ENCODE data around the gene XNDC1N. TPM values are rescaled to one million over a fixed set of nuclear protein-coding genes. Genes with fewer than 3 reads are reported as not detected.
"Not testable (repeated sequence)": the region's sequence is repeated elsewhere in the genome, so short reads cannot be mapped to it uniquely, and the experiment has no call there.

The XNDC1N gene
- total RNA-seq, 2 donors from 2014 or later, result 4.0 to 4.6 TPM

DNA sequence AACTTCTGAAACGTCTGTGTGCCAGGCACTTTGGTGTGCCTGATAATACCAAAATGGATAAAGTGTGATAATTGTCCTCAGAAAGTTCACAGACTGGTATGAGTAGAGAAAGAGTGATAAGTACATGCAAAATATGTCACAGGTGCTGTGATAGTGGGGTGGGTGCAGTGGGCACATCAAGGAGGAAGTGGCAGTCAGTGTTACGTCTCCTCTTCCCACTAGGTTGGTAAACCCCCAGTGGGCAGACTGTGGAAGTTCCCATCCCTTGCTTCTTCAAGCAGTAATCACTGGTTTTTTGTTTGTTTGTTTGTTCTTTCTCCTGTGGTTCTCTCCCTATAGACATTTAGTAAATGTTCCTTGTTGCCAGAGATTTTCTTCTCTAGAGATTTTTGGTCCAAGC, 5.8 kb upstream of the XNDC1N start:
- DNase-seq (ENCODE audit: low spot score), result no peak
- intact Hi-C loops (cut with DNase I), result no loop called here

DNA sequence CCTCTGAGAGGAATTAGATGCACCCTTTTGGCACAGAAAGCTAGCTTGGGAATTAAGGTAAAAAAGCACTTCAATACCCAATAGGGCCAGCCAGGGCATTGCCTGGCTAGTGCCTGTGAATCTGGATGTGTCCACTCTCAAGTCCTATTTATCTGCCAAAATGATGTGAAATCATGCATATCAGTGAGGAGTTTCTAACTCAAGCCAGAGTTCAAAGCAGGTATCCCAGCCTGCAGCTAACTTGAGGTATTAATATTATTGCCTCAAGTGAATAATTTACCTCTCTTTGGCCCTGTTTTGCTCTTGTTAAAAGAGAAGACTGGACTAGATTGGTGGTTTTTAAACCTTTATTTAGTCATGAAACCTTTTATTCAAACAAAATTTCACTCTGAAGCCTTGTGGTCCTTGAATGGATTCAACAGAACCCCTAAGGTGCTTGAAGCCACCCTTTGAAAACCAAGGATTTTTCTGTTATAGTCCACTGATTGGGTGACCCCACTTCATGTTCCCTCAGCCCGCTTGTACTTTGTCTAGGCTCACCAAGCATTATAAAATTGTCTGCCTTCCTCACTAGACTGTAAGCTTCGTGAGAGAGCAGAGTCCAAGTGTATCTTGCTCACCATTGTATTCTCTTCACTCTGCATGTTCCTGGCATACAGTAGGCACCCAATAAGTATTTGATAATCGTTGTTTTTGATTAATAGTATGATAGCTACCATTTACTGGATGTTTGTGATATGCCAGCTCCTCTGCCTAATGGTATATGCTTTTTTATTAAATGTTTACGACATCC, 4.9 kb upstream of the XNDC1N start:
- DNase-seq (ENCODE audit: low spot score), result no peak

DNA sequence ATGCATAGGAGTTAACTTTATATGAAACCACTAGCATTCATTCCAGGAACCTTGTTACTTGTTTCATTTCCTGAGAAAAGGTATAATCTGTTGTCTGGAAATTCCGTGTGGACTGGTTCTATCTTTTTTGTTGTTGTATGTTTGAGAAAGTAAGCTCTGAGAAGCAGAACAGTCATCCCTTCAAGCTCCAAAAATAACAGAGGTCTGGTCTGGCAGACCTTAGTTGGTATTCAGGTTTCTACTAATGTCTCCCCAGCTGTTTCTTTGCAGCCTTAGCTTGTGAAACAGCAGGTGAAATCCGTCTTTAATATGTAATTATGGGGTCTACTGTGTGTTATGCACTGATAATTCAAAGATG, 2.8 kb upstream of the XNDC1N start:
- intact Hi-C loops (cut with DNase I), result no loop called here
- no peak for DNase-seq (ENCODE audit: low spot score)

More for the DNA sequence above, 4.9 kb upstream of the XNDC1N start:
- intact Hi-C loops (cut with DNase I), result no loop called here

DNA sequence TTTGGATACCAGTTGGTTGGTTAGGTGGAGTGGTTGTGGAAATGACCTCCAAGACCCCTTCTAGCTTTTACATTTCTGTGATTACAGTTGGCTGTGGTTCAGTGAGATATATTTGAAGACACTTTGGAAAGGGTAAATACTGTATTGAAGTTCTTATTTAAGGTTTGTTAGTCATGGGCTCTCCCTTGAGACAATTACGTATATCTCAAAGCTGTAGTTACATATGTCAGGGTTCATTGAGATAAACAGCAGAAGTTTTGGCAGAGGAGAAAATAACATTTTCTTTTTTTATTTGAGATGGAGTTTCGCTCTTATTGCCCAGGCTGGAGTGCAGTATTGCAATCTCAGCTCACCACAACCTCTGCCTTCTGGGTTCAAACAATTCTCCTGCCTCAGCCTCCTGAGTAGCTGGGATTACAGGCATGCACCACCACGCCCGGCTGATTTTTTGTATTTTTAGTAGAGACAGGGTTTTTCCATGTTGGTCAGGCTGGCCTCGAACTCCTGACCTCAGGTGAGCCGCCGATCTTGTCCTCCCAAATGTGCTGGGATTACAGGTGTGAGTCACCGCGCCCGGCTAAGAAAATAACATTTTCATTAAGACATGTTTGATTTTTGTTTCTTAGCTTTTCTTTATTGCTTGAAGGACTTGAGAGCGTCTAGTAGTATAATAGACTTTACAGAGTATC, 2.3 kb upstream of the XNDC1N start:
- intact Hi-C loops (cut with DNase I), result no loop called here
- no peak for DNase-seq (ENCODE audit: low spot score)

DNA sequence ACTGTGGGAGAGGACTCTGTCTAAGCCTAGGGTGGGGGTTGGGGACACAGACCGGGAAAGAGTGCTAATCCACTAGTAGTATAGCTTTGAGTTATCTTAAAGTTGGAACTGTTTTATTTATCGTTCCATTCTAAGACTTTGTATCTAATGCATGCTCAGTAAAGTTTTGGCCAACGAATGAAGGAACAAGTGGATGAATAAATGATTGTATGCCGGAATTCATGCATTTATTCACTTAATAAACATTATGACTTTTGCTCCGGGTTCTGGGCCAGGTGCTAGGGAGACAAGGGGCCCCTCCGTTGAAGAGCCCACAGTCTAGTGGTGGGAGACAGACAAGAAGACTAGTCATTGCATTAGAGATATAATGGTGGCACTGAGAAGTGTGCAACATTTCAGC, 1.1 kb upstream of the XNDC1N start:
- no peak for DNase-seq (ENCODE audit: low spot score)
- intact Hi-C loops (cut with DNase I), result no loop called here

DNA sequence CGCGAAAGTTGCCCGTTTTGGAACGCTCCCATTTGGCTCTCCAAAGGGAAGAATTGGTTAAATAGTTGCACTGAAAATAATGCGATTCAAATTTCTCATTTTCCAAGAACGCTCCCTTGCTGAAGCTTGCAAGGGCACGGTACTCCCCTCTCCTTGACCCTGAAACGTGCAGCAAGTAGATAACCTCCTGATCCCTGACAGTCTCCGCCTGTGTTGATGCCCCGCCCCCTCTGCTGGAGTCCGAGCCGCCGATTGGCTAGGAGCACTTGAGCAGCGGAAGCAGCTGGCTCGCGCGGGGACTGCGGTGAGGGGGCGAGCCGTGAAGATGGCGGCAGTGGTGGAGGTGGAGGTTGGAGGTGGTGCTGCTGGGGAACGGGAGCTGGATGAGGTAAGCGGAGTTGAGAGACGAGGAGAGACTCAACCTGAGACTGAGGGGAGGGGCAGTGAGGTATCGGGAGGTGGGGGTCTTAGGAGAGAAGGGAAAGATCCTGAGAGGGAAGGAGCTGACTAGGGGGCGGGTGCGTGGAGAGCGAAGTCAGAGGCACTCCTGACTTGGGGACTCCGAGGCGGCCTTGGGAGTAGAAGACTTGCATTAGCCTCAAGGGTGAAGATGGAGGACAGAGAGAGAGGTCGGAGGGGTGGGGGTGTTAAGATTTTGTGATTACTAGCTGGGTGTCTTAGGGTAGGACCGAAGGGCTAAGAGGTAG, 496 bp upstream of the XNDC1N start, which contains the start of gene RNF121:
RNF121 (plus strand) TSS at position 310 of the 707 bp plus-strand sequence; CDS start at position 326, 16 bp downstream.
- DNase-seq (ENCODE audit: low spot score), result peak; percentile 99
- intact Hi-C loops (cut with DNase I), result no loop called here

DNA sequence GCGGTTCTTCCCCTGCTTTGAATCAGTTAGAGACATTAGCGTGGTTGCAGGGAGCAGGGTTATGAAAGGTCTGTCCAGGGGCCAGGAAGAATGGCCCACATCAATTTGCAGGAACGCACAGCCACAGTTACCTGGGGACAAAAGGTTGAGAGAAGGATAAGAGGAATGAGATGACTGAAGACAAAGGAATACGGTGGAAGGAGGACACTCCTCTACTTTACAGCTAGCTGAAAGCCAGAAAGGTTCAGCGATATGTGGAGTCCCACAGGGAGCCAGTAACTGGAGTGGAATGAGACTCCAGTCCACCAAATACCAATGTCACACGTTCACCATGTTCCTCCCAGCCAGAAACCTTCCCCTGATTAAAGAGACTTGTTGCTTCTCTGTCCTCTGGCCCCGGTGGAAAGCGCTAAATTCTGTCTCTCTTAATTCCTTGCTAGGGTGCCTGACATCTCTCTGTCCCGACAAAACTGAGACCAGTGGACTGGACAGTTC, 10.7 kb downstream of the XNDC1N start:
- intact Hi-C loops (cut with DNase I), result no loop called here
- no peak for DNase-seq (ENCODE audit: low spot score)

DNA sequence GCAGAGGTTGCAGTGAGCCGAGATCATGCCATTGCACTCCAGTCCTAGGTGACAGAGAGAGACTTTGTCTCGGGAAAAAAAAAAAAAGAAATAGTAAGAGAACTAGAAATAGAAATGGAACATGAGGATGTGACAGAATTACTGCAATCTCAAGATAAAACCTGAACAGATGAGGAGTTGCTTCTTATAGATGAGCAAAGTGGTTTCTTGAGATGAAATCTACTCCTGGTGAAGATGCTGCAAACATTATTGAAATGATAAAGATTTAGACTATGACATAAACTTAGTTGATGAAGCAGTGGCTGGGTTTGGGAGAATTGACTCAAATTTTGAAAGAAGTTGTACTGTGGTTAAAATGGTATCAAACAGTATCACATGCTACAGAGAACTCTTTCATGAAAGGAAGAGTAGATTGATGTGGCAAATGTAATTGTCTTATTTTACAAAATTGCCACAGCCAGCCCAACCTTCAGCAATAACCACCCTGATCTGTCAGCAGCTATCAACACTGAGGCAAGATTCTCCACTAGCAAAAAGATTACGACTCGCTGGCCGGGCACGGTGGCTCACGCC, 13.7 kb downstream of the XNDC1N start:
- DNase-seq (ENCODE audit: low spot score), result no peak
- intact Hi-C loops (cut with DNase I), result no loop called here

DNA sequence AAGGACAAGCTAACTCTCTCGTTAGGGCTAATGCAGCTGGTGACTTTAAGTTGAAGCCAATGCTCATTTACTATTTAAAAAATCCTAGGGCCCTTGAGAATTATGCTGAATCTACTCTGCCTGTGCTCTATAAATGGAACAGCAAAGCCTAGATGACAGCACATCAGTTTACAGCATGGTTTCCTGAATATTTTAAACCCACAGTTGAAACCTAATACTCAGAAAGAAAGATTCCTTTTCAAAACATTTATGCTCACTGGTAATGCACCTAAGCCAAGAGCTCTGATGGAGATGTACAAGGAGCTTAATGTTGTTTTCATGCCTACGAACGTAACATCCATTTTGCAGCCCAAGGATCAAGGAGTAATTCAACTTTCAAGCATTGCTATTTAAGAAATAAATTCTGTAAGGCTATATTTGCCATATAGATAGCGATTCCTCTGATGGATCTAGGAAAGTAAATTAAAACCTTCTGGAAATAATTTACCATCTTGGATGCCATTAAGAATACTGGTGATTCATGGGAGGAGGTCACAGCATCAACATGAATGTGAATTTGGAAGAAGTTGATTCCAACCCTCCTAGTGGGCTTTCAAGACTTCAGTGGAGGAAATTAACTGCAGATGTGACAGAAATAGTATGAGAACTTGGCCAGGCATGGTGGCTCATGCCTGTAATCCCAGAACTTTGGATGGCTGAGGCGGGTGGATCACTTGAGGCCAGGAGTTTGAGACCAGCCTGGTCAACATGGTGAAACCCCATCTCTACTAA, 14.5 kb downstream of the XNDC1N start:
- DNase-seq (ENCODE audit: low spot score), result no peak
- intact Hi-C loops (cut with DNase I), result no loop called here

DNA sequence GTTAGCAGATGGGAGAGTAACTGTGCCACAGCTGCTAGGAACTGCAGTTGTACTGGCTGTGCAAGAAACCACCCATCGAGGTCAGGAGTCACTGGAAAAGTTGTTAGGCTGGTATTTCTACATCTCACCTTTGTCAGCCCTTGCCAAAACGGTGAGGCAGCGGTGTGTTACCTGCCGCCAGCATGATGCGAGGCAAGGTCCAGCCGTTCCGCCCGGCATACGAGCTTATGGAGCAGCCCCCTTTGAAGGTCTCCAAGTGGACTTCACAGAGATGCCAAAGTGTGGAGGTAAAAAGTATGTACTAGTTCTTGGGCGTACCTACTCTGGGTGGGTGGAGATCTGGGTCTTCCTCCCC, 16.4 kb downstream of the XNDC1N start:
- intact Hi-C loops (cut with DNase I); DNase-seq (ENCODE audit: low spot score): not testable (repeated sequence)

DNA sequence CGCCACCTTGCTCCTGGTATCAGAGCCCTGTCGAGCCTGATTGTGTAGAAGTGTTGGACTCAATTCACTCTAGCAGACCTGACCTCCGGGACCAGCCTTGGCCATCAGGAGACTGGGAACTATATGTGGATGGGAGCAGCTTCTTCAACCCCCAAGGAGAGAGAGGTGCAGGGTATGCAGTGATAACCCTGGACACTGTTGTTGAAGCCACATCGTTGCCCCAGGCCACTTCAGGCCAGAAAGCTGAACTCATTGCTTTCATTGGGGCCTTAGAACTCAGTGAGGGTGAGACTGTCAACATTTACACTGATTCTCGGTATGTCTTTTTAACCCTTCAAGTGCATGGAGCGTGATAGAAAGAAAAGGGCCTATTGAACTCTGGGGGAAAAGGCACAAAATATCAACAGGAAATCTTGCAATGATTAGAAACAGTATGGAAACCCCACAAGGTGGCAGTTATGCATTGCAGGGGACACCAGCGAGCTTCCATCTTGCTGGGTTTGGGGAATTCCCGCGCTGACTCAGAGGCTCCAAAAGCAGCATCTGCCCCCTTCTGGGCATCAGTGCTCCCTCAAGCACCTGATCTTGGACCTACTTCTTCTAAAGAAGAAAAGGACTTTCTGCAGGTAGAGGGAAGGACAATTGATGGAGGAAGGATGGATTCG, 16.9 kb downstream of the XNDC1N start:
- DNase-seq (ENCODE audit: low spot score); intact Hi-C loops (cut with DNase I): not testable (repeated sequence)

DNA sequence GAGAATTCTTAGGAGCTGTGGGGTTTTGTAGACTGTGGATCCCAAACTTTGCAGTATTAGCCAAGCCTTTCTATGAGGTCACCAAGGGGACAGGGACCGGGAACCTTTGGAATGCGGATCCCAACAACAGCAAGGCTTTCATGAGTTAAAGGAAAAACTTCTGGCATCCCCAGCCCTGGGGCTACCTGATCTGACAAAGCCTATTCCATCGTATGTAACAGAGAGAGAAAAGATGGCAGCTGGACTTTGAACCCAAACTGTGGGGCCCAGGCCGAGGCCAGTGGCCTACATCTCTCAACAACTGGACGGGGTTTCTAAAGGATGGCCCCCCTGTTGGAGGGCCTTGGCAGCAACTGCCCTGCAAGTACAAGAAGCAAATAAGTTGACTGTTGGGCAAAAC, 17.6 kb downstream of the XNDC1N start:
- intact Hi-C loops (cut with DNase I); DNase-seq (ENCODE audit: low spot score): not testable (repeated sequence)

DNA sequence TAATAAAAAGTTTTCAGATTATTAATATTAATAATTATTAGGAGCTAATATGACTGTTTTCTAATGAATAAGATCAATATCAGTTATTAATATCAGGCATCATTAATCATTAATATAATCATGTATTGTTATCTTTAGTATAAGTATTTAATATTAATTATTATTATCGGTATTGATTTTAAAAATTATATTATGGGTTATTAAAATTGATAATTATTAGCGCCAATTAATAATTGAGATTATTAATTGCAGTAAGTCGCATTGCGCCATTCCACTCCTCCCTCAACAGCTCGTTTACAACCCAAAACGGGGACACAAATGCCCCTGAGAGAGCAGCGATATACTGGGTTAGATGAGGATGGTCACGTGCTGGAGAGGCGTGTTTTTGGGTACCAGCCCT, 20.2 kb downstream of the XNDC1N start:
- intact Hi-C loops (cut with DNase I), result no loop called here
- DNase-seq (ENCODE audit: low spot score), result no peak

DNA sequence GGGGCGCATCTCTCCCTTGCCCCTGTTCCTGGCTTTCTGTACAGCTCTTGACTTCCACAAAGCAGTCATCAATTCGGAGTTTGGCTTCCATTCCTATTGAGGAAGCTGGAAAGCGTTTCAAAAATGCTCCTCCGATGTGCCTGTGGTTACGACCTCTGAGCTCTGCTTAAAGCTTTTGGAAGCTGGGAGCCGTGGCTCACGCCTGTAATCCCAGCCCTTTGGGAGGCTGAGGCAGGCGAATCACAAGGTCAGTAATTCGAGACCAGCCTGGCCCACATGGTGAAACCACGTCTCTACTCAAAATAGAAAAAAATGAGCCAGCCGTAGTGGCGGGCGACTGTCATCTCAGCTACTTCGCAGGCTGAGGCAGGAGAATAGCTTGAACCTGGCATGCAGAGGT, 27.3 kb downstream of the XNDC1N start:
- intact Hi-C loops (cut with DNase I); DNase-seq (ENCODE audit: low spot score): not testable (repeated sequence)

DNA sequence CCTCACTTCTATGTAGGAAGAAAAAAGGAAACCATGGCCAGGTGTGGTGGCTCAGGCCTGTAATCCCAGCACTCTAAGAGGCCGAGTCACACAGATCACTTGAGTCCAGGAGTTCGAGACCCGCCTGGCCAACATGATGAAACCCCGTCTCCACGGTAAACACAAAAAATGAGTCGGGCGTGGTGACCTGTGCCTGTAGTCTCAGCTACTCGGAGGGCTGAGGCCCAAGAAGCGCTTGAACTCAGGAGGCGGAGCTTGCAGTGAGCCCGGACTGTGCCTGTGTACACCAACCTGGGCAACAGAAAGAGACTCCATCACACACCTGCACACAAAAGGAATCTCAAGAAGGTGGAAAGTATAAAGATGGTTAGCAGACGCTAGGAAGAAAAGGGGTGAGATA, 32.4 kb downstream of the XNDC1N start:
- intact Hi-C loops (cut with DNase I), result no loop called here
- DNase-seq (ENCODE audit: low spot score), result no peak

DNA sequence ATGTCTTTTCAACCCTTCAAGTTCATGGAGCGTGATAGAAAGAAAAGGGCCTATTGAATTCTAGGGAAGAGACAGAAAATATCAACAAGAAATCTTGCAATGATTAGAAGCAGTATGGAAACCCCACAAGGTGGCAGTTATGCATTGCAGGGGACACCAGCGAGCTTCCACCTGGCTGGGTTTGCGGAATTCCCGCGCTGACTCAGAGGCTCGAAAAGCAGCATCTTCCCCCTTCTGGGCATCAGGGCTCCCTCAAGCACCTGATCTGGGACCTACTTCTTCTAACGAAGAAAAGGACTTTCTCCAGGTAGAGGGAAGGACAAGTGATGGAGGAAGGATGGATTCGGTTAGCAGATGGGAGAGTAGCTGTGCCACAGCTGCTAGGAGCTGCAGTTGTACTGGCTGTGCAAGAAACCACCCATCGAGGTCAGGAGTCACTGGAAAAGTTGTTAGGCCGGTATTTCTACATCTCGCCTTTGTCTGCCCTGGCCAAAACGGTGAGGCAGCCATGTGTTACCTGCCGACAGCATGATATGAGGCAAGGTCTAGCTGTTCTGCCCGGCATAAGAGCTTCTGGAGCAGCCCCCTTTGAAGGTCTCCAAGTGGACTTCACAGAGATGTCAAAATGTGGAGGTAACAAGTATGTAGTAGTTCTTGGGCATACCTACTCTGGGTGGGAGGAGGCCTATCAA, 39.1 kb downstream of the XNDC1N start:
- intact Hi-C loops (cut with DNase I); DNase-seq (ENCODE audit: low spot score): not testable (repeated sequence)

DNA sequence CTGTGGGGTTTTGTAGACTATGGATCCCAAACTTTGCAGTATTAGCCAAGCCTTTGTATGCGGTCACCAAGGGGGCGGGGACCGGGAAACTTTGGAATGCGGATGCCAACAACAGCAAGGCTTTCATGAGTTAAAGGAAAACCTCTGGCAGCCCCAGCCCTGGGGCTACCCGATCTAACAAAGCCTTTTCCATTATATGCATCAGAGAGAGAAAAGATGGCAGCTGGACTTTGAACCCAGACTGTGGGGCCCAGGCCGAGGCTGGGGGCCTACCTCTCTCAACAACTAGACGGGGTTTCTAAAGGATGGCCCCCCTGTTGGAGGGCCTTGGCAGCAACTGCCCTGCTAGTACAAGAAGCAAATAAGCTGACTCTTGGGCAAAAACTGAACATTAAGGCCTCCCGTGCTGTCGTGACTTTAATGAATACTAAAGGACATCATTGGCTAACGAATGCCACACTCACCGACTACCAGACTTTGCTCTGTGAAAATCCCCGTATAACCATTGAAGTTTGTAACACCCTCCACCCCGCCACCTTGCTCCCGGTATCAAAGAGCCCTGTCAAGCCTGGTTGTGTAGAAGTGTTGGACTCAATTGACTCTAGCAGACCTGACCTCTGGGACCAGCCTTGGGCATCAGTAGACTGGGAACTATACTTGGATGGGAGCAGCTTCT, 39.9 kb downstream of the XNDC1N start:
- intact Hi-C loops (cut with DNase I); DNase-seq (ENCODE audit: low spot score): not testable (repeated sequence)
